GM18520 (cell line): ENCODE measurements around the gene TMED3.

Source experiments
- ATAC-seq: cut with Tn5 transposase; IDR thresholded peaks from one replicate; pipeline ENCODE4 v1.9.1; 2021; ENCODE audit not compliant: unreplicated experiment

Gene TMED3

GRCh38 chr15:79310985-79311900 is at the start of gene TMED3:
TMED3 (plus strand) TSS chr15:79311112; CDS start chr15:79311250, 138 bp downstream.
- peak; percentile 69 for ATAC-seq

- ATAC-seq: no peak
These were observed 49.1 kb upstream of the TMED3 start for GRCh38 chr15:79261836-79262235.

GRCh38 chr15:79265167-79265566 is 45.7 kb upstream of the TMED3 start:
- ATAC-seq: no peak

GRCh38 chr15:79265987-79266579 is 44.8 kb upstream of the TMED3 start:
- ATAC-seq: no peak

GRCh38 chr15:79282371-79283251 is 28.3 kb upstream of the TMED3 start, which contains the start of gene ANKRD34C:
ANKRD34C (plus strand) TSS chr15:79282722; CDS start chr15:79293285, 10,563 bp downstream.
- no peak for ATAC-seq

- no peak for ATAC-seq
These were observed 27.5 kb upstream of the TMED3 start for GRCh38 chr15:79283252-79284048.

DNA sequence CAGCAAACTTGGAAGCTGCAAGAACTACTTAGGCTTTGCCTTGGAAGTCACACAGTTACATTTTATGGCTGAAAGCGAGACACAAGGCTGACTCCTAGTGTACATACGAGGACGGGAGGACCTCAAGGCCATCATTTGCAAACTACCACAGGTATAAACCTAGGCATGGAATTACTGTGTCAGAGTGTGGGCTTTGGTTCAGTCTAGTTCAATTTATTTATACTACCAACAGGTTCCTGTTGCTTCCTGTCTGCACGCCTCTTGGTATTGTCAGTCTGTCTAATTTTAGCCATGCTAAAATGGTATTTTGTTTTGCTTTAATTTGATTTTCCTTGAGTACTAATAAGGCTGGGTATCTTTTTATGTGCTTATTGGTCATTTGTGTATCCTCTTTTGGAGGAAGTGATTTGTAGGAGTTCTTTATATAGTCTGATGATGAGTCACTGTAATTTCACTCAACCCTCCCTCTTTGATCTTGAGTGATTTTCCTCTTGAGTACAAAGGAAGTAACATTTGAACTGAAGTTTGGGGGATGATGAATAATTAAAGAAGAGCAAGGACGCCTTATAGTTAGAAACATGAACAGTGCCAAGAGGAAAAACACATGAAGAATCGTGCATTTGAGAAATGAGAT is 20.2 kb upstream of the TMED3 start:
- ATAC-seq: no peak

- no peak for ATAC-seq
These were observed 18.9 kb upstream of the TMED3 start for GRCh38 chr15:79292011-79292410.

DNA sequence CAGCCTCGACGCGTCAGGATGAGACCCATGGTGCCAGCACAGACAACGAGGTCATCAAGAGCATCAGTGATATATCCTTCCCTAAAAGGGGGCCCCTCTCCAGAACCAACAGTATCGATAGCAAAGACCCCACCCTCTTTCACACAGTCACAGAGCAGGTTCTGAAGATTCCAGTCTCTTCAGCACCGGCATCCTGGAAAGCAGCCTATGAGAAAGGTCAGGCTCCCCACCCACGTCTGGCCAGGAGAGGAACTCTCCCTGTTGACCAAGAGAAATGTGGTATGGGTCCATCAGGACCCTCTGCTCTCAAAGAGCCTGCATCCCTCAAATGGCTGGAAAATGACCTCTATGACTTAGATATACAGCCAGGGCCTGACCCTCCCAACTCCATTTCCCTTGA is 16.8 kb upstream of the TMED3 start:
- no peak for ATAC-seq

GRCh38 chr15:79296583-79296982 is 14.3 kb upstream of the TMED3 start:
- no peak for ATAC-seq

DNA sequence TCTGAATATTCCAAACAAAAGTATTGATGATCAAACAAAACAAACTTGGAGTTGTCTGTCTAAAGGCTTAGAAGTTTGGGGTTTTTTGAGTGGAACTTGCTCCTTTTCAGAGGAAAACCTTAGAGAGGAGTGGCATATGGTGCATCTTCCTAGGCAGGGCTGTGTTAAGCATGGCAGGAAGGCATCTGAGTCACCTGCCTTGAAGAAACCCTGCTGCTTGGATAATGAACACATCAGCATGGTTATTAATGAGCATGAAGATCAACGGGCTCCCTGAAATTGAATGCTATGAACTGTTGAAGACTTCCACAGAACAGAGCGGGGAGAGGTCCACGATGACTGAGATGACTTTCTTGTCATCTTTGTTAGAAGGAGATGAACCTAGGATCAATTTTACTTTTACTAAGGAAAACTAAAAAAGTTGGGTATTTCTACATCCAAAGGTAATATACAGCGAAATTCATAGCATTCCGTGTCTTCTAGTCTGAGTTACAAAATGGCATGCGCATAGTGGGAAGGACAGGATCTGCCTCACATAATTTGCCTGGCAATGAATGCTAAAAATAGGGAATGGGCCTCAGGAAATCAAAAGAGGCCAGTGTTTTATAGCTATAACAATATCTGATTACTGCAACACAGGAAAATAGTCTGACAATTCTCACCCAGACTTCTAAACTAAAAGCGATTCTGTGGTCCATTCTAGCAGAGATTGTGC is 11.6 kb upstream of the TMED3 start:
- no peak for ATAC-seq

GRCh38 chr15:79299841-79300235 is 11.1 kb upstream of the TMED3 start:
- no peak for ATAC-seq

DNA sequence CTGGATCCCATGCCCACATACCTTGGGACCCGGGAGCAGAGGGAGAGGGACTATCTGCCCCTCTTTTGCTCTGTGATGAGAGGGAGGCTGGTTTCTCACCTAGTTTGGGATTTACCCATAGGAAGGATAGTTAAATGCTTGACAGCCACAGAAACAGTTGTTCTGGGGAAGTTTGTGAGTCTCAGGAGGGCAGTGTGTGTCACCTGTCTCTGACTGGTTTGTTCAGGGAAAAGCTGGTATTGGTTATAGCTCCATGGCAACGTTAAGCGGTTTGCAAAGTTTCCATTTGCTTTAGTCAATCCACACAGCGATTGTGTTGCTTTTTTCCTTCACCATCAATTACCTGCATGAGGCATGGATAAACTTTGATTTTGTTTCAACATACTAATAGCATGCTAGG is 3.7 kb upstream of the TMED3 start:
- peak; percentile 25 for ATAC-seq

DNA sequence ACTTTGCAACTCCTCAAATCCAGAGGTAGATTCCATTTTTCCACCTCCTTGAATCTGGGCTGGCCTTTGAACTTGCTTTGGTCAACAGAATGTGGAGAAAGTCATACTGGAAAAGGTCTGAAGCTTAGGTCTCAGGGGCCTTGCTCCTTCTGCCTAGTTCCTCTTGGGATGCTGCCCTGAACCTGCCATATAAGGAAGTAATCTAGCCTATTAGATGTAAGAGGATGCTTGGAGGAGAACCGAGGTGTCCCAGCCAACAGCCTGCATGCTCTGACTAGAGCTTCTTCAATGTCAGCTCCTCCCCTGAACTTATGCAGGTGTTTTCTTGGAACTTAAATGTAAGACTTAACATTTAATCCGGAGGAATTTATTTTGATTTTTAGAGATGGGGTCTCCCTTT is 2.0 kb upstream of the TMED3 start:
- ATAC-seq: no peak

DNA sequence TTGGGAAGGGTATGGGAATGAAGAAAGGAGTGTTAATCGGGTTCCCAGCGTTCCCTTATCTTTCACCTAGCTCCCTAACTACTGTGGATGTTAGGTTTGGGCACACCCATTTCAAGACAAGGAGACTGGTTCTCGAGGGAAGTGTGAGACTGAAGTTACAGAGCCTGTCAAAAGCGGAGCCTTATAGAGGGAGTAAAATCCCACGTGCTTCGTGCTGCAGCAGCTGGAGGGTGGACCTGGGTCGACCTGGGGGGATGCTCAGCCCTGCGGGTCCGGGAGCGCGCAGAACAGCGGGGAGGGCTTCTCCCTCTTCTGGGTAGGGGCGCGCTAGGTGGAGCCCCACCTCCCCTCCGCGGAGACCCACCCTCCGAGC is 314 bp upstream of the TMED3 start:
- no peak for ATAC-seq

GRCh38 chr15:79311901-79312553 is 1.1 kb downstream of the TMED3 start:
- peak; percentile 19 for ATAC-seq

DNA sequence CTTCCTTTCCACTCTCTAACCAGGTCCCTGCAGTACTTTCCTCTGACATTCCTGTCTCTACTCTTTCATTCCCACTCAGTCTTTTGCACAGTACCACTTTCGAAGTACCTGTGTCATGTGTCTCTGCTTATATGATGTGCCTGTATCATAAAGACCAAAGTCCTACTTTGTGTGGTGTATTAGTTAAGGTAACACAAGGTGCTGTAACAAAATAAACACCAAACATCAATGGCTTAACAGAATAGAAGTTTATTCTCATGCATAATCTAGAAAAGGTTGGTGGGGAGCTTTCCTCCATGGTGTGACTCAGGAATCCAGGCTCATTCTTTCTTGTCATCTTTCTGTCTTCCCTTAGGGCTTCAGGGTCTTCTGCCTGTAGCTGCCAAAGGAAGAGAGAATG is 3.3 kb downstream of the TMED3 start:
- no peak for ATAC-seq

GRCh38 chr15:79314811-79315210 is 3.9 kb downstream of the TMED3 start:
- no peak for ATAC-seq
